Stimulated activated naive CD4-positive, alpha-beta T cell (primary cell): ENCODE data around the gene SPON1.
"Not testable (repeated sequence)": the region's sequence is repeated elsewhere in the genome, so short reads cannot be mapped to it uniquely, and the experiment has no call there.

Experiments used
- DNase-seq, 6 experiments: peaks; one replicate each; lab custom pipeline; 2025; lab: John Stamatoyannopoulos, UW

Gene SPON1

DNA sequence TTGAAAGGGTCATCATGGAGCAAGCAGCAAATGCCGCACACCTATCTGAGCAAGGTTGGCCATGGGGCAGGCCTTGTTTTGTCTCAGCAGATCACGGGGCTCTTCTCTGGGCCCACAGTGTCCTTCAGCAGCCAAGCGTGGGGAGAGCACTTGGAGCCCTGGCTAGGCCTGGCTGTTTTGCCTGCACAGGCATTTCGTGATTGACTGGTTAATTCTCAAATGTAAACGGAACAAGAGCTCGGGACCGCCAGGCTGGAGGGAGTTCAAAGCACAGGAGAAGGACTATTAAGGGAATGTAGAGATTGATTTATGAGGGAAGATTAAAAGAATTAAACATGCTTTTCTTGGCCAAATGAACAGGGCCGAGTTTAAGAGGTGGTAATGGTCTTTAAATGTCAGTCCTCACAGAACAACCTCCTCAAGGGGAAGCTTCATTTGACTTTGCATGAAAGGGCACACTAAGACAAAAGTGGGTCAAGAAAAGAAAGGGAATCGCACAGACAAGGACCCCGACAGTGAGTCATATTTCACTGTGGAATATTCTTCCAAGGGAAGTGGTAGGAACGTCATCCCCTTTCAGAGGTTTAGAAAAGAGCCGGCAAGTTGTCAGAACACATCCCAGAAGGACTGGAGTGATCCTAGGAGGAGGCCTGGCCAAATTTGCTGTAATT is 20.7 kb downstream of the SPON1 start:
- no peak for DNase-seq

DNA sequence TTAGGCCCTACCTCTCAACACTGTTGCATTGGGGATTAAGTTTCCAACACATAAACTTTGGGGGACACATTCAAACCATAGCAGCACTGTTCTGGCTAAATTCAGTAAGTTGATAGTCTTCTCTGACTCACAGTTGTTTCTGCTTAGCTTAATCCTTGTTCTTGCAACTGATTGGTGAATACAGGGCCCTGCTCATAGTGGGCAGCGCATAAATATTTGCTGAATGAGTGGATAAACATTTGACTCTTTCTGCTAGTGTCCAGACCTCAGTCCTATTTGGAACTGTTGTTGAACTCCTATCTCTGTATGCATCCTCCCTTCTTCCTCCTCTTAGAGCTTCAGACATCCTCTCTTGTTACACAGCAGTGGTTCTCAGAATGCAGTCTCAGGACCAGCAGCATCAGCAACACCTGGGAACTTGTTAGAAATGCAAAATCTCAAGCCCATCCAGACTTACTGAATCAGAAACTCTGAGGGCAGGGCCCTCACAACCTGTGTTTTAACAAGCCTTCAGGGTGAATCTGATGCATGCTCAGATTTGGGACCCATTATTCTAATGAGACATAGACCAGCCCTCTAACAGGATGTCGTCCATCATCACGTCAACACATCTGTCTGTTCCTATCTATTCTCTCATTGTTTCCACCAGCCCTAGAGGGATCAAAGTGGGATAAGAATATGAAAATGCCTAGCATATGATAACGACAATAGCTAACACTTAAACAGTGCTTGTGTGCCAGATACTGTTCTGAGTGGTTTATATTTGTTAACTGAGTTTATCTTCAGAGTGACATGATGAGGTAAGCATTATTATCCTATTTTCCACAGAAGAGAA is 22.3 kb downstream of the SPON1 start:
- DNase-seq: no peak

DNA sequence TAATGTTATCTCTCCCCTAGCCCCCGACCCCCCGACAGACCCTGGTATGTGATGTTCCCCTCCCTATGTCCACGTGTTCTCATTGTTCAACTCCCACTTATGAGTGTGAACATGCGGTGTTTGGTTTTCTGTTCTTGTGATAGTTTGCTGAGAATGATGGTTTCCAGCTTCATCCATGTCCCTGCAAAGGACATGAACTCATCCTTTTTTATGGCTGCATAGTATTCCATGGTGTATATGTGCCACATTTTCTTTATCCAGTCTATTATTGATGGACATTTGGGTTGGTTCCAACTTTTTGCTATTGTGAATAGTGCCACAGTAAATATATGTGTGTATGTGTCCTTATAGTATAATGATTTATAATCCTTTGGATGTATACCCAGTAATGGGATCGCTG is 24.2 kb downstream of the SPON1 start:
- DNase-seq: not testable (repeated sequence)

DNA sequence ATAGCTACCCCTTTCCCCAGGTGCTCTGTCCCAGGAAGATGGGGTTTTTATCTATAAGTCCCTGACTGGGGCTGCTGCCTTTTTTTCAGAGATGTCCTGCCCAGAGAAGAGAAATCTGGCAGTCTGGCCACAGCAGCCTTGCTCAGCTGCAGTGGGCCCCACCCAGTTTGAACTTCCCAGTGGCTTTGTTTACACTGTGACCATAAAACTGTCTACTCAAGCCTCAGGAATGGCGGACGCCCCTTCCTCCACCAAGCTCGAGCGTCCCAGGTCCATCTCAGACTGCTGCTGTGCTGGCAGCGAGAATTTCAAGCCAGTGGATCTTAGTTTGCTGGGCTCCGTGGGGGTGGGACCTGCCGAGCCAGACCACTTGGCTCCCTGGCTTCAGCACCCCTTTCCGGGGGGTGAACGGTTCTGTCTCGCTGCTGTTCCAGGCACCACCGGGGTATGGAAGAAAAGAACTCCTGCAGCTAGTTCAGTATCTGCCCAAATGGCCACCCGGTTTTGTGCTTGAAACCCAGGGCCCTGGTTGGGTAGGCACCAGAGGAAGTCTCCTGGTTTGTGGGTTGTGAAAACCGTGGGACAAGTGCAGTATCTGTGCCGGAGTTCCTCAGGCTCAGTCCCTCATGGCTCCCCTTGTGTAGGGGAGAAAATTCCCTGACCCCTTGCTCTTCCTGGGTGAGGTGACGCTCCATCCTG is 29.8 kb downstream of the SPON1 start:
- DNase-seq: not testable (repeated sequence)

DNA sequence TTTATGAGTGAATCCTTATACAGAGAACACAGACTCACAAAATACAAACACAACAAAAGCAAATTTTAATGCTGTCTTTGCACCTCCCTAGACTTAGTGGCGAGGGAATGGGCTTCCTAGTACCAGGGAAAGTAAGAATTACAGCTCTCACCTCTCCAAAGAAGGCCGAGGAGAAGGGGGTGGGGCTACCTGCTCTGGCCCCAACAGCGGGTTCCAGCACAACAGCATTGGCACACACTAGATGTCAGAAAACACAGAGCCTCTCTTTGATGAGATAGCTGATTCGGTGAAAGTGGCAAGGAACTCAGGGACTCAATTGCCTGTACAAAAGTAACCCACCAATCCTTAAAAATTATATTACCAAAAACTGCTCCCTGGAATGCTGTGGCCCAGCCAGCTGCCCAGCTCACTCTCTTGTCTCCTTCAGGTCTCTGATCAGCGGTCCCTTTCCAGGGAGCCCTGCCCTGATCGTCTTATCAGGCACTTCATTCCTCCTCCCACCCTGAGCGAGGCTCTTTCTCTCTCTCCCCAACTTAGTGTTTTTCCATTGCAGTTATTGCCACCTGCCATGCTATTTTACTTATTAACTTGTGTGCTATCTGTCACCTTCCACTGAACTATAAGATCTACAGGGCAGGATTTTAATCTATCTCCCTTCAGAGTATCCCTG is 30.7 kb downstream of the SPON1 start:
- DNase-seq: no peak

DNA sequence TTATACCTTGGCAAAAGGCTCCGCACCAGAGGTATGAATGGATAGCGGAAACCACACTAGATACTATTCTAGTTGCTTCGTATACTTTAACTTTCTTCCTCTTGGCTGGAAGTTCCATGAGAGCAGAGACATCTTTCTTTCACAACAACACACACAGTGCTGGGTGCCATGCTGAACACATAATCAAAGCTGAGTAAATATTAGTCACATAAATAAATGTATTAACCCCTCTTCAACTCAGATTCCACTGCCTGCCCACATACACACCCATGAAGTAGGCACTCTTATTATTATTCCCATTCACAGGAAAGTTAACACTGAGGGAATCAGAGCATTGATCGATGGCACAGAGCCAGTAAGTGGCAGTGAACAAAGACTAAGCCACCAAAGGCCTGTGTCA is 35.4 kb downstream of the SPON1 start:
- no peak for DNase-seq

DNA sequence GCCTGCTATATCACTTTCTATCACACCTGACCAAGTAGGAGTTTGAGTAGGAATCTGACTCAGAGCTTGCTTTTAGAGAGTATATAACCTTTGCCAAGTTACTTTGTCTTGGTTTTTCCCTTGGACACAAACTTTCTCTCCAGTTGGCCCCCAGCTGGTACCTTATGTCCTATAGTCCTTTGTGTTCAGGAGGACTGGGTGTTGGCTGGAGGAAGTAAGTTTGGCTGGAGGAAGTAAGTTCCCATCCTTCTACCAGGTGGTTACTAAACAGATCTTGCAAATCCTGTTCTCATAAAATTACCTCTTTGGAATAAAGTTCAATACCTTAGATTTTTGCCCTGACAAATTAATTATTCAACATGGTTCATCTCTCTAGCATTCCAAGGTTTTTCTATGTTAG is 37.2 kb downstream of the SPON1 start:
- no peak for DNase-seq

DNA sequence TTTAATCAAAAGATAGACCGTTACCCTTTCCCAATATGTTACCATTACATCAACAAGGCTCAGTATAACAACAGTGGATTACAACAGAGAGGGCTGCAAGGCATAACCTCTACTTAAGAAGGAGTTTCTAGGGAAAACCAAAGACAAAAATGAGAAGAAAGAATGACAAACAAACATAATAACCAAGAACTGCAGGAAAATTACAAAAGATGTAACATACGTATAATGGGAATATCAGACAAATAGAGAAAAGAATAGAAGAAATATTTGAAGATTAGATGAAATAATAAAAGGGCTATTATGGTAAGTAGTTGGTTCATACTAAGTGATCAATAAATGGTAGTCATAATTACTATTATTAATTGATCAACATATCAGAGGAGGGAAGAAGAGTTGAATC is 39.1 kb downstream of the SPON1 start:
- DNase-seq: no peak

DNA sequence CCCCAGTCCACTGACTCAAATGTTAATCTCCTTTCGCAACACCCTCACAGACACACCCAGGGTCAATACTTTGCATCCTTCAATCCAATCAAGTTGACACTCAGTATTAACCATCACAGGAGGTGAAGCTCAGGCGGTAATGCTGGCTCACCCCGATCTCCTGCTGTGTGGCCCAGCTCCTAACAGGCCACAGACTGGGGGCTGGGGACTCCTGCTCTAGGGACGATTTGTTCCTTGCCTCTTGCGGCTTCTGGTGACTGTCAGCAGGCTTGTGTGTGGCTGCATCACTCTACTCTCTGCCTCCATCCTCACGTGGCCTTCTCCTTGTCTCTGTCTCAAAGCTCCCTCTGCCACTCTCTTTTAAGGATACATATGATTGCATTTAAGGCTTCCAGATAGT is 45.0 kb downstream of the SPON1 start:
- DNase-seq: no peak

DNA sequence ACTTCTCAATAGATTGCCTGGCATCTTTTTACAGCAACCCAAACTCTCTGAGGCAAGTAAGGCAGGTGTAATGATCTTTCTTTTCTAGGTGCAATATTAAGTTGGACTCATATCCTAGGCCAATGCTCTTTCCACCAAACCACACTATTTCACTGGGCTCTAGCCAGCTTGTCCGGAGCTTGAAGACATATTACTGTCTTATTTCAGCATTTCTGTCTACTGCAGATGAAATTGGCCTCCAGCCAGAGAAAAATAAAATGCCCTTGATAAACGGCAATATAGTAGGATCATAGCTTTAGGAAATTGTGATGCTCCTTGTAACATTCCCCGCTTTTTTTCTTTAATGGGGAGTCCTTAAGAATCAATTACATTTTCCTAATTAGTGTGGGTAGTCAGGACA is 48.1 kb downstream of the SPON1 start:
- no peak for DNase-seq

DNA sequence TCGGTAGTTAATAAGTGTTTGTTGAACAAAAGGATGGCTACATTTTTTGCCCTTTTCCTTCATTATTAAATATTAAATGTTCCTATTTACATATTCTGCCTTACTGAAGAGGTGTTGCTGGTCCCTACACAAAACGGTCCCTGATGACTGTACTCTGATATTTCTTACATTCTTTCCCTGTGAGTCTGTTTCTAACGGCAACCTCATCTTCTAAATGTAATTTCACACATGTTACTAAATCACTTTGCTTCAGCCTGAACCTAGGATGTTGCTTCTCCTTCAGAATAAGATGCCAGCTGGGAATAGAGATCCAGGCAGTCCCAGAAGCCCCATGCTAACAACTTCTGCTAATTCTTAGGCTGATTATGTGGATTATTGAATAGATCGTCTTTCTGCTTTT is 50.3 kb downstream of the SPON1 start:
- no peak for DNase-seq

DNA sequence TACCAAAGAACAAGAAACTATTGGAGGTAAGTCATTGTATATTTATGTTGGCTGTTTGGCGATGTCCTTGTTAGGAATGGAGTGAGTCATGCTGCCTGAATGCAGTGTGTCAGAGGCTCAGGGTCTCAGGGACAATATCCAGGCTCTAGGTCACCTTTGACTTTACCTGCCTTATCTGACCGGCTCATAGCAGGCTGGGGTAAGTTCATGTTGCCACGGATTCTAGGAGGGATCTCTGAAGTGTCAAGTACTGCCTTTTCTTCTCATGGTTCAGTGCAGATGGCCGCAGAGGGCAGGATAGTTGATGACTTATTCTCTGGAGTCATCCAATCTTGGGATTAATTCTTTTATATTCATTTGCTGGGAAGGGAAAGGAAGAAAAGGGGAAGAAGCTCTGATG is 53.2 kb downstream of the SPON1 start:
- DNase-seq: no peak

DNA sequence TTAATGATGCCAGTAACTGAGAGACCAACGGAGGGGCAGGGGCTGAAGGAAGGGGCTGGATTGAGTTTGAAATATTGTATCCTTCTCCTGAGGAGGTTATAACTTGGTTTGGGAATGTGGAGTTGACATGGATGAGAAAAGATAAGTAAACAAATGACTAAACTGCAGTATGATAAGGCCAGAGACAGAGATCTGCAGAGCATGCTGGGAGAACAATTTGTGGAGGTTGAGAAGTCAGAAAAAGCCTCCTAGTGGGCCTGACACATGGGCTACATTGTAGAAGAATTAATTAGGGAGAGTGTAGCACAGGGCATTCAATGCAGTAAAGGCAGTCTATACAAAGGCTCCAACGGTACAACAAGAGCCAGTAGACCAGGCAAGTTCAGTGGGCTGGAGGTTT is 55.9 kb downstream of the SPON1 start:
- DNase-seq: no peak

DNA sequence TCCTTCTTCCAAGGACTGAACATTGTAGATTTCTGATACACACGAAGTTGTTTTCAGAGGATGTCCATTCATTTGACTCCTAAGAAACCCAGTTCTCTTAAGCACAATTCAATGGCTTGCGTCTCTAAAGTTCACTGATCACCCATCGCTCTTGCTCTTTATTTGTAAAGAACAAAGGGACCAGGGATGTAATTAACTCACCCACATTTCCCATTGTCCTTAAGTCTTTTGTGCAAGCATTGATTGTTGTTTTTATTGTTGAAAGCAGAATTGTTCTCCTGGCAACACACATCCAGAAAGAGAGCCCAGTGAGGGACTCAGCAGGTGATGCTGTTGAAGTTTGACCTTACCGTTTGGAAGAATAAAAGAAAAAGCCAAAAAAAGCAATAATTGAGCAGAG is 59.2 kb downstream of the SPON1 start:
- no peak for DNase-seq

DNA sequence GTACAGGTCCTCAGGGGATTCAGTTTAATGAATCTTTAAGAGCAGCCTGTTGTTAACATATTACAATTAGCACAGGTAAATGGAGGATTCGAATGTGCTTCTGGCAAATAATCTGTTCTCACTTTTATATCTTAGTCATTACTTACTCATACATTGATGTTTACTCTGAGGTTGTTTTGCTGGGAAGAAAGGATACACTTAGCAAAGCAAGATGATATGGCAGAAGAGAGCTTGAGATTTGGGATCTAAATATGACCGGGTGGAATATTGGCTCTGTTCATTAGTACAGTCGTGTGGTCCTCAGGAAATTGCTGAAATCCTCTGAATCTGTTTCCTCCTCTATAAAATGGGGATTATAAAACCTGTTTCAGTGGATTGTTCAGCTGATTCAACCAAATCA is 59.7 kb downstream of the SPON1 start:
- no peak for DNase-seq

DNA sequence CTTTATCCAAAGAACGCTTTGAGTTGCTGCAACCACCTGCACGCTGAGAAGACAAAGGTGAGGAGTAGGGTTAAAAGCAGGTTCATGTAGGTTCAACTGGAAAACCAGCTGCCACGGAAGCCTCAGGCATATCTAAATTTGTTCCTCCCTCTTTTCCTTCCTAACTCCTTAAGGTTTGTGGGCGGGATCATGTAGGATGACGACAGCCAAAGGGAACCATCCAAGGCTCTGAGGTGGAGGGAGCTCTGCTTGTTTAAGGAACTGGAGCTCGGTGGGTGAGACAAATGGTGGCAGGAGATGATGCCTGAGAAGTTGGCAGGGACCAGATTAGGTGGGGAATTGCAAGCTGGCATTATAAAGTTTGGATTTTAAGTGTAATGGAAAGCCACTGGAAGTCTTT is 60.3 kb downstream of the SPON1 start:
- no peak for DNase-seq

DNA sequence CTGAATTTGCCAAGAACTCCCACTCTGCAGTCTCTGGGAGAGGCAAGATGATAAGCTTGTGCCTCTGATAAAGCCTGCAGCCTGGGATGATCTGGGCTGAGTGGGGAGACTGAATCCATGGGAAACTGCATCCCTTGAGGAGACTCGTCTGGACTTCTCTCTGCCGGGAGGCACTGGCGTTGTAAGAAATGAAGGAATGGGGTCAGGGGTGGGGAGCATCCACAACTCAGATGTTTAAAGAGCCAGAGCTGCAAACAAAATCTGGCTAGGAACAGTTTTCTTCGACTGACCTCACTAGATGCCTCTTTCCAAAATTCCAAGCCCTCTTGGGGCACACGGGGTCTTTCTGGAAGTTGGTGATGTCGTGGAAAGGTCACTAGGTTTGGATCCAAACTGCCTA is 64.4 kb downstream of the SPON1 start:
- DNase-seq: no peak

DNA sequence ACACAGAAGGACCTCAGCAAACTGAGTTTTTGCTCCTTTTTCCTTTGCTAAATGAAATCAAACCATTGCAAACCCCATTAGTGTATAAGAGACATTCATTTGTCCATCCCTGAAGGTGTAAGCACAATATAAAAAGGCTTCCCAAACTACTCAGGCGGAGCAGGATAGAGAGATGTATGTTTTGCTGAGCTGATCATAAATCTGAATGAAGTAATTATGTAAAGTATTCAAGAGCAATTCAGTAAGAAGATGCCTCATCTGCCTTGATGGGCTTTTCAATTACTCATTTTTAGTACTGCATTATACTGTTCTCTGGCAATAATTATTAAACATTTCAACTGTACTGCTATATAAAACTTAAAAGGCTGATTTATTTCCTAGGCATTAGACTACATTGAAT is 65.0 kb downstream of the SPON1 start:
- no peak for DNase-seq

DNA sequence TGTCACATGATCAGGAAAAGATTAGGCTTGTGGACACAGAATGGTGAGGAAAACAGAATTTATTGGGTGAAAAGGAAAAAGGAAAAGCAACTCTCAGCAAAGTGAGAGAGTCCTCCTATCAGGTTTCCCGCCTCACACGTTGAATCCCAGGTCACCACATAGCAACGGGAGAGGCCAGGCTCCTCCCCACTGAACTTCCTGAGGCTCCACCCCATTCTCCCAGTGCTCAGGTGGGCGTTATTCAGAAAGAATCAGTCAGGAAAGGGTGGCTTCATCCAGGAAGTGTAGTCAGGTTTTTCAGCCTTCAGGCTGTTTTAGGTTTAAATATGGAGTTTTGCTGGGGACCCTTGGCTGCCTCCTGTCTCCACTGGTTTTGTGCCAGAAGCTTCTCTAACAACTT is 66.9 kb downstream of the SPON1 start:
- DNase-seq: no peak

DNA sequence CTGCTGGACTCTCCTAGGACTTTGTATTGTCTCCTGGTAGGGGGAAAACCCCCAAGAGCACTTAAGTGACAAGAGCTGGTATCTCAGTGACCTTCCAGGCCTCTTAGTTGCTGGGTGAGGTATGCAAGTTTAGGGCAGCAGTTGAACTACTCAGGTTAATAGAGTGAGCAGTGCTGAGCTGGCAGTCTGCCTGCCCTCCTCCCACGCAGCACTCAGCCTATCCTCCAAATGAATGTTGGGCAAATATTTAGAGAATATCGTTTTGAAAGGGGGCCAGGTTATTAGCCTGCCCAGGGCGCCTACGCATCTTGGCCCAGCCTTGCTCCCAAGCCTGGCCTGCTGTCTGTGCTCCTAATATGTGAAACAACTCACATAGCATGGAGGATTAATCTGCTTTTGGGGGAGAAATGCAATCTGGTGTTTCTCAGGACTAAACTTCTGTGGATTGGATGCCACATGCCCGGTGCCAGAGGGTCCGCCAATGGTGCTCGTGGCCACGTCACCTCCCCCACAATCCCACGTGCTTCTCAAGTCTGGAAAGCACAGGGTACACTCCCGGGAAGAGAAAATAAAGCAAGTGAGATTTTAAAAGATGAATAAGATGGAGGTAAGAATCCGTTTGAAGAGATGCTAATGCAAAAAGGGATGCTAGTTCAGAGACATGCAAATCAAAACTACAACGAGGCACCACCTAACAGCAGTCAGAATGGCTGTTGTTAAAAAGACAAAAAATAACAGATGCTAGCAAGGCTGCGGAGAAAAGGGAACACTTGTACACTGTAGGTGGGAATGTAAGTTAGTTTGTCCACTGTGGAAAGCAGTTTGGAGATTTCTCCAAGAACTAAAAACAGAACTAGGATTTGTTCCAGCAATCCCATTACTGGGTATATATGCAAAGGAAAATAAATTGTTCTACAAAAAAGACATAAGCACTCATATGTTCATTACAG is 67.7 kb downstream of the SPON1 start:
- no peak for DNase-seq

DNA sequence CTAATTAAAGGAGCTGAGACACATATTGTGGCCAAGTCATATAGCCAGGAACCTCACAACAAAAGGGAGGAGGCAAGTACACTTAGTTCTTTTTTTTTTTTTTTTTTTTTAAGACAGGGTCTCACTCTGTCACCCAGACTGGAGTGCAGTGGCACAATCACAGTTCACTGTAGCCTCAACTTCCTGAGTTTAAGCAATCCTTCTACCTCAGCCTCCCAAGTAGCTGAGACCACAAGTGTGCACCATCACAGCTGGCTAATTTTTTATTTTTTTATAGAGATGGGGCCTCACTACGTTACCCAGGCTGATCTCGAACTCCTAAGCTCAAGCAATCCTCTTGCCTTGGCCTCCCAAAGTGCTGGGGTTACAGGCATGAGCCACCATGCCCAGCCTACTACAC is 73.0 kb downstream of the SPON1 start:
- not testable (repeated sequence) for DNase-seq
